ENCODE results near the gene DYSF. TPM values are rescaled to one million over a fixed set of nuclear protein-coding genes. Genes with fewer than 3 reads are reported as not detected.

Gene DYSF
- total RNA-seq, 2 experiments from 2014 or later, result not detected

- POLR2A ChIA-PET, result no interaction called here
- TF ChIP-seq CTCF (conservative IDR thresholded peaks at IDR 0.05; ENCODE audit: low read length) (no peak), EZH2phosphoT487 (IDR thresholded peaks at IDR 0.05; ENCODE audit: borderline replicate concordance, low read depth, low read length) (no peak)
- intact Hi-C loops (cut with micrococcal nuclease; ENCODE audit: unreplicated experiment), result no loop called here
Measured at GRCh38 chr2:71683070-71683469, 229.7 kb downstream of the DYSF start.

GRCh38 chr2:71683666-71684065, 230.3 kb downstream of the DYSF start:
- Histone ChIP-seq H3K4me2 (ENCODE audit: low read length) (no peak overlapping the region), H3K4me1 (ENCODE audit: insufficient read depth, low read length, poor library complexity, severe bottlenecking) (no peaks in the 10 kb centered on the region), H3K79me2 (ENCODE audit: insufficient read depth, low read depth, low read length) (no peaks in the 10 kb centered on the region), H3K36me3 (ENCODE audit: insufficient read depth, low read length) (no peaks in the 10 kb centered on the region), H3K9me2 (ENCODE audit: insufficient read depth, low read length) (no peaks in the 10 kb centered on the region), H3K4me3 (ENCODE audit: low read depth, low read length, poor library complexity, severe bottlenecking) (no peak overlapping the region), H3K9me3 (ENCODE audit: low read length) (no peaks in the 10 kb centered on the region), H3K27ac (ENCODE audit: low read depth, low read length, poor library complexity, severe bottlenecking) (no peak overlapping the region), H2AFZ (ENCODE audit: low read length) (no peak overlapping the region), H4K20me1 (ENCODE audit: insufficient read depth, low read length) (no peaks in the 10 kb centered on the region)
- intact Hi-C loops (cut with micrococcal nuclease; ENCODE audit: unreplicated experiment), result no loop called here
- BruUV-seq (replicated peaks), result no TSS peak
- TF ChIP-seq CTCF (conservative IDR thresholded peaks at IDR 0.05; ENCODE audit: low read length), result no peak
- TF ChIP-seq EZH2phosphoT487 (IDR thresholded peaks at IDR 0.05; ENCODE audit: borderline replicate concordance, low read depth, low read length), result no peak
- no peak for DNase-seq (ENCODE audit: low spot score)
- ChIA-PET POLR2A (interaction anchor here (1.1 kb wide), 1 partner anchor 10 kb away, joined by 3 read pairs; no protein-coding TSS in a partner anchor), CTCF (ENCODE audit: unreplicated experiment) (no interaction called here)

More at GRCh38 chr2:71683070-71683469, 229.7 kb downstream of the DYSF start:
- H3K36me3 ChIP-seq (ENCODE audit: insufficient read depth, low read length), result no peaks in the 10 kb centered on the region
- CTCF ChIA-PET (ENCODE audit: unreplicated experiment), result no interaction called here
- no peaks in the 10 kb centered on the region for H3K4me1 ChIP-seq (ENCODE audit: insufficient read depth, low read length, poor library complexity, severe bottlenecking)
- H3K9me2 ChIP-seq (ENCODE audit: insufficient read depth, low read length), result no peaks in the 10 kb centered on the region
- no TSS peak for BruUV-seq (replicated peaks)
- no peak overlapping the region for H3K4me3 ChIP-seq (ENCODE audit: low read depth, low read length, poor library complexity, severe bottlenecking)
- H2AFZ ChIP-seq (ENCODE audit: low read length), result no peak overlapping the region
- no peak overlapping the region for H3K4me2 ChIP-seq (ENCODE audit: low read length)
- H3K27ac ChIP-seq (ENCODE audit: low read depth, low read length, poor library complexity, severe bottlenecking), result no peak overlapping the region
- no peaks in the 10 kb centered on the region for H3K9me3 ChIP-seq (ENCODE audit: low read length)
- no peaks in the 10 kb centered on the region for H3K79me2 ChIP-seq (ENCODE audit: insufficient read depth, low read depth, low read length)
- no peaks in the 10 kb centered on the region for H4K20me1 ChIP-seq (ENCODE audit: insufficient read depth, low read length)
- DNase-seq (ENCODE audit: low spot score), result no peak

GRCh38 chr2:71684226-71685072, 231.1 kb downstream of the DYSF start:
- intact Hi-C loops (cut with micrococcal nuclease; ENCODE audit: unreplicated experiment), result no loop called here
- POLR2A ChIA-PET, result interaction anchor here (1.1 kb wide), 1 partner anchor 9 kb away, joined by 3 read pairs; no protein-coding TSS in a partner anchor
- no TSS peak for BruUV-seq (replicated peaks)
- Histone ChIP-seq H3K27ac (ENCODE audit: low read depth, low read length, poor library complexity, severe bottlenecking) (no peak overlapping the region), H3K79me2 (ENCODE audit: insufficient read depth, low read depth, low read length) (no peaks in the 10 kb centered on the region), H2AFZ (ENCODE audit: low read length) (no peak overlapping the region), H4K20me1 (ENCODE audit: insufficient read depth, low read length) (no peaks in the 10 kb centered on the region), H3K4me1 (ENCODE audit: insufficient read depth, low read length, poor library complexity, severe bottlenecking) (no peaks in the 10 kb centered on the region), H3K4me3 (ENCODE audit: low read depth, low read length, poor library complexity, severe bottlenecking) (no peak overlapping the region), H3K4me2 (ENCODE audit: low read length) (no peak overlapping the region), H3K9me2 (ENCODE audit: insufficient read depth, low read length) (no peaks in the 10 kb centered on the region), H3K36me3 (ENCODE audit: insufficient read depth, low read length) (no peaks in the 10 kb centered on the region), H3K9me3 (ENCODE audit: low read length) (no peaks in the 10 kb centered on the region)
- CTCF ChIA-PET (ENCODE audit: unreplicated experiment), result no interaction called here
- TF ChIP-seq EZH2phosphoT487 (IDR thresholded peaks at IDR 0.05; ENCODE audit: borderline replicate concordance, low read depth, low read length), result no peak
- no peak for TF ChIP-seq CTCF (conservative IDR thresholded peaks at IDR 0.05; ENCODE audit: low read length)
- DNase-seq (ENCODE audit: low spot score), result no peak
